Glutamatergic neuron (in vitro differentiated cells): Measurements from ENCODE around the gene PSORS1C2. TPM values are rescaled to one million over a fixed set of nuclear protein-coding genes. Genes with fewer than 3 reads are reported as not detected.
"Not testable (repeated sequence)": the region's sequence is repeated elsewhere in the genome, so short reads cannot be mapped to it uniquely, and the experiment has no call there.

Experiments used
- DNase-seq: peaks from one replicate; pipeline ENCODE4 v3.0.0; 2022
- H3K27ac Mint-ChIP-seq: one replicate; pipeline ENCODE4 v1.8.0; 2020; ENCODE audit warnings: mild to moderate bottlenecking, mixed read lengths, inconsistent platforms; ENCODE audit not compliant: unreplicated experiment
- H3K27me3 Mint-ChIP-seq: one replicate; pipeline ENCODE4 v1.8.0; 2020; ENCODE audit warnings: mild to moderate bottlenecking, moderate library complexity, mixed read lengths, inconsistent platforms; ENCODE audit not compliant: unreplicated experiment
- H3K36me3 Mint-ChIP-seq: one replicate; pipeline ENCODE4 v1.8.0; 2020; ENCODE audit warnings: mild to moderate bottlenecking, mixed read lengths, inconsistent platforms; ENCODE audit not compliant: unreplicated experiment
- H3K4me1 Mint-ChIP-seq: one replicate; pipeline ENCODE4 v1.8.0; 2020; ENCODE audit warnings: mild to moderate bottlenecking, low read depth, mixed read lengths, inconsistent platforms; ENCODE audit not compliant: unreplicated experiment
- H3K4me3 Mint-ChIP-seq: one replicate; pipeline ENCODE4 v1.8.0; 2020; ENCODE audit warnings: mild to moderate bottlenecking, mixed read lengths, inconsistent platforms; ENCODE audit not compliant: unreplicated experiment
- H3K9me3 Mint-ChIP-seq: one replicate; pipeline ENCODE4 v1.8.0; 2020; ENCODE audit warnings: mild to moderate bottlenecking, moderate library complexity, mixed read lengths, inconsistent platforms; ENCODE audit not compliant: unreplicated experiment
- long read RNA-seq: library from polyadenylated mRNA; unstranded; transcript quantifications from one replicate; pipeline ENCODE4 v2.0.0, GENCODE V29; 2020; ENCODE audit not compliant: unreplicated experiment
- total RNA-seq: library from RNA; stranded (reverse); fragmentation: NEBNext Ultra II Directional; extraction: Animal tissue kit (Norgen Biotek cat#: 25700); gene quantifications from one replicate; pipeline ENCODE4 v1.2.1, GENCODE V29; 2021; ENCODE audit not compliant: unreplicated experiment
- TF ChIP-seq, protein P1 (sequence below): fragments of 200-600 bp; sonication (generic); IDR thresholded peaks from one replicate; pipeline ENCODE4 v1.5.0; 2021; ENCODE audit not compliant: partially characterized antibody, unreplicated experiment

The PSORS1C2 gene
- 0.49 TPM for total RNA-seq
- long read RNA-seq = 0 reads

DNA sequence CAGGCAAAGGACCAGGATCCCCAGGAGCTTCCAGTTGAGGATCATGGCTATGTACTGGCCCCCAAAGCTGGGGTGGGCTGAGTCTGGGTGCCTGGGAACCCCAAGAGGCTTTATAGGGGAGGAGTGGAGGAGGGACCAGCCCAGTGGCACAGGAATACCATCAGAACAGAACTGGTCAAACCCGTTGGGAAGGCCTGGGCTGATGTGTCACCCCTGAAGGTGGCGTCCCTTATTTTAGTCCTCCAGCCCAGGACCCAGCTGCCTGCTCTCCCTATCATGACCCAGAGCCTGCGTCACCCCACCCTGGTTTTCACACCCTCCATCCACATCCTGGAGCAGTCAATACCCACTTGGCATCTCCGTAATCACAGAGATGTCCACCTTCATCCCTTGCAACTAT lies at the start of gene PSORS1C2:
PSORS1C2 (minus strand) TSS at position 85 of the 400 bp plus-strand sequence; CDS start at position 45, 40 bp downstream.
- TF ChIP-seq, protein P1, sequence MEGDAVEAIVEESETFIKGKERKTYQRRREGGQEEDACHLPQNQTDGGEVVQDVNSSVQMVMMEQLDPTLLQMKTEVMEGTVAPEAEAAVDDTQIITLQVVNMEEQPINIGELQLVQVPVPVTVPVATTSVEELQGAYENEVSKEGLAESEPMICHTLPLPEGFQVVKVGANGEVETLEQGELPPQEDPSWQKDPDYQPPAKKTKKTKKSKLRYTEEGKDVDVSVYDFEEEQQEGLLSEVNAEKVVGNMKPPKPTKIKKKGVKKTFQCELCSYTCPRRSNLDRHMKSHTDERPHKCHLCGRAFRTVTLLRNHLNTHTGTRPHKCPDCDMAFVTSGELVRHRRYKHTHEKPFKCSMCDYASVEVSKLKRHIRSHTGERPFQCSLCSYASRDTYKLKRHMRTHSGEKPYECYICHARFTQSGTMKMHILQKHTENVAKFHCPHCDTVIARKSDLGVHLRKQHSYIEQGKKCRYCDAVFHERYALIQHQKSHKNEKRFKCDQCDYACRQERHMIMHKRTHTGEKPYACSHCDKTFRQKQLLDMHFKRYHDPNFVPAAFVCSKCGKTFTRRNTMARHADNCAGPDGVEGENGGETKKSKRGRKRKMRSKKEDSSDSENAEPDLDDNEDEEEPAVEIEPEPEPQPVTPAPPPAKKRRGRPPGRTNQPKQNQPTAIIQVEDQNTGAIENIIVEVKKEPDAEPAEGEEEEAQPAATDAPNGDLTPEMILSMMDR = no peak
- Mint-ChIP-seq H3K27ac (peak within 1 kb of the TSS; percentile 86), H3K4me3 (peak within 1 kb of the TSS; percentile 39), H3K4me1 (peaks cover 23% of the 10 kb centered on the region), H3K36me3 (no peaks in the 10 kb centered on the region), H3K9me3 (peaks cover 17% of the 10 kb centered on the region), H3K27me3 (peaks cover 15% of the 10 kb centered on the region)
- DNase-seq = no peak

DNA sequence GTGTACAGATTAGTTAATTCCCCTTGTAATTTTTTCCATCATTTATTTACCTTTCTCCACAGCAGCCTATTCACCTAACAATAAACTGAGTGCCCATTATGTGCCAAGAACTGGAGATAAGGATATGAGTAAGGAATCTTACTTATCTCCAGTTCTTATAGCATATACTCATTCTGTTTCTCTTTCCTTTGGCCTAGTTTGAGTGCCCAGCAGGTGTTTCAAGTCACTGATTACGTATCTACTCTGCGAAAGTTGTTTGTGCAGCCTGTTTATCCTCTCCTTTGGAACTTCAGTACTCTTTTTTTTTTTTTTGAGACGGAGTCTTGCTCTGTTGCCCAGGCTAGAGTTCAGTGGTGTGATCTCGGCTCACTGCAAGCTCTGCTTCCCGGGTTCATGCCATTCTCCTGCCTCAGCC lies 48.9 kb upstream of the PSORS1C2 start:
- H3K9me3 Mint-ChIP-seq = peaks cover 3% of the 10 kb centered on the region

DNA sequence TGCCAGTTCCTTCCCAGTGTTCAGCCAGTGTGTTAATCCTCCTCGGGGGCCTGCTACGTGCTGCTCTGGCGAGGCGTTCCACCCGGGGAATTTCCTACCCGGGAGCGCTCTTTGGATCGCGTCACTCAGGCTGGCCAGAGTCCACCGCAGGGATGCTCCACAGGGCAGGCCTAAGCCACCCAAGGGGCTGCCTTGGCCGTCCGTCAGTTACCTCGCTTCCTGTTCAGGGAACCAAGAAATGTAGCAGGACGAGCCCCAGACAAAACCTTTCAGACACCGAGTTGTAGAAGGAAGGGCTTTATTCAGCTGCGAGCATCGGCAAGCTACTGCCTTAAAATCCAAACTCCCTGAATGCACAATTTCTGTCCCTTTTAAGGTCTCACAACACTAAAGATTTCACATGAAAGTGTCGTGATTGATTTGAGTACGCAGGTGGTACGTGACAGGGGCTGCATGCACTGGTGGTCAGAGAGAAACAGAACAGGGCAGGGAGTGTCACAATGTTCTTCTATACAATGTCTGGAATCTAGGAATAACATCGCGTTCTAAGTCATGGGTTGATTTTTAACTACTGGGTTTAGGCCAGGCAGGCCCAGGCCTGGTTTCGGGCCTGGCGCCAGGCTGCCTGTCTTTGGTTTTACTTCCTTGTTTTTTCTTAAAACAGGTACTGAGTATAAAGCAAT lies 47.3 kb upstream of the PSORS1C2 start:
- peaks cover 3% of the 10 kb centered on the region for H3K4me1 Mint-ChIP-seq
- H3K27me3 Mint-ChIP-seq = no peaks in the 10 kb centered on the region
- no peak overlapping the region for H3K27ac Mint-ChIP-seq
- no peak for DNase-seq
- TF ChIP-seq, protein P1 = no peak
- no peaks in the 10 kb centered on the region for H3K36me3 Mint-ChIP-seq
- peaks cover 3% of the 10 kb centered on the region for H3K9me3 Mint-ChIP-seq
- no peak overlapping the region for H3K4me3 Mint-ChIP-seq

More for the DNA sequence above, 48.9 kb upstream of the PSORS1C2 start:
- H3K27ac Mint-ChIP-seq = no peak overlapping the region
- TF ChIP-seq, protein P1 = no peak
- peaks cover 3% of the 10 kb centered on the region for H3K4me1 Mint-ChIP-seq
- H3K36me3 Mint-ChIP-seq = no peaks in the 10 kb centered on the region
- H3K27me3 Mint-ChIP-seq = no peaks in the 10 kb centered on the region
- no peak for DNase-seq
- no peak overlapping the region for H3K4me3 Mint-ChIP-seq

DNA sequence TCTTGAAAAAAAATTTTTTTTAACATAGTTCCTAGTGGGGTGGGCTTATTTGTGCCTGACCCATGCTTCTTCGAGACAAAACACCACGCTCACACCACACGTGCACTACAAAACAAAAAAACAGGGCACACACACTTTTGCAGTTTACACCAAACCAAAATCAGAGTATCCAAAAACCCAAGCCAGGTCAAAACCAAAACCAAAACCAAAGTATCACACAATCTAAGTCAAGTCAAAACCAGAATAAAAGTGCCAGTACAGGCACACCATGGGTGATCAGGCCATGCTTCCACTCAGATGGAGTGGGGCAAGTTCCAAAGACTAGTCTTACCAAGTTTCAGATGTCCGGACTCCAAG lies 46.8 kb upstream of the PSORS1C2 start:
- H3K4me3 Mint-ChIP-seq = peak overlapping the region; percentile 49
- not testable (repeated sequence) for H3K27me3 Mint-ChIP-seq, H3K4me1 Mint-ChIP-seq, DNase-seq, H3K36me3 Mint-ChIP-seq, H3K27ac Mint-ChIP-seq, H3K9me3 Mint-ChIP-seq

DNA sequence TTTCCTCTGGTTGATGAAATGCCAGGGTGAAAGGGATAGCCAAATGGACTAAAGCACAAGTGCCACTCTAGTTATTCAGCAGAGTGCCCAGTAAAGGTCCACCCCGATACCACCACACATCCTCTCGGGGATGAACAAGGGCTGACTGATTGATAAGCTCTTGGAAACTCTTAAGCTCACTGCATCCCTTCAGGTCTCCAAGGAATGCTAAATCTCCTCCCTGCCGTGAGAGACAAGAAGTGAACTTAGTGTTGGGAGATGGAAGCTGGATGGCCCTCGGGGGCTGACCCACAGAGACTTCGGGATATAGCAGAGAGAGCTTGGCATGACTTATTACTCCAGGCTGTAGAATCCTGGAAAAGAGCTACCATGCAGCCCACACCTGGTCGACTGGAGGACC lies 45.0 kb upstream of the PSORS1C2 start:
- not testable (repeated sequence) for H3K36me3 Mint-ChIP-seq, DNase-seq, H3K4me3 Mint-ChIP-seq, H3K4me1 Mint-ChIP-seq, H3K9me3 Mint-ChIP-seq, H3K27me3 Mint-ChIP-seq, H3K27ac Mint-ChIP-seq

DNA sequence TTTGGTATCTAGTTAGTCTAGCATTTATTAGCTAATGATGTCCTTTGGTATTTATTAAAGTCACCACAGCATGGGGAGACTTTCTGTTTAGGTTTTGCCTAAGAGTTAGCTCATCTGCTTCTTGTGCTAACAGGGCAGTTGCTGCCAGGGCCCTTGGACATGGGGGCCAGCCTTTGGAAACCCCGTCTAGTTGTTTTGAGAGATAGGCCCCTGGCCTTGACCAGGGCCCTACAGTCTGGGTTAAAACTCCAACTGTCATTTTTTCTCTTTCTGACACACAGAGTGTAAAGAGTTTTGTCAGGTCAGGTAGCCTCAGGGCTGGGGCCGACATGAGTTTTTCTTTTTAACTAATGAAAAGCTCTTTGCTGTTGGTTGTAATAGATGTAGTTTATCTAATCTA lies 44.4 kb upstream of the PSORS1C2 start:
- H3K9me3 Mint-ChIP-seq, DNase-seq, H3K36me3 Mint-ChIP-seq, H3K27ac Mint-ChIP-seq, H3K4me1 Mint-ChIP-seq, H3K4me3 Mint-ChIP-seq, H3K27me3 Mint-ChIP-seq: not testable (repeated sequence)
